SW 1271 (cell line): ENCODE results near the gene DPH3.

Experiments used
- DNase-seq, 2 experiments: peaks; one replicate each; lab custom pipeline; 2025; lab: John Stamatoyannopoulos, UW

The DPH3 gene

DNA sequence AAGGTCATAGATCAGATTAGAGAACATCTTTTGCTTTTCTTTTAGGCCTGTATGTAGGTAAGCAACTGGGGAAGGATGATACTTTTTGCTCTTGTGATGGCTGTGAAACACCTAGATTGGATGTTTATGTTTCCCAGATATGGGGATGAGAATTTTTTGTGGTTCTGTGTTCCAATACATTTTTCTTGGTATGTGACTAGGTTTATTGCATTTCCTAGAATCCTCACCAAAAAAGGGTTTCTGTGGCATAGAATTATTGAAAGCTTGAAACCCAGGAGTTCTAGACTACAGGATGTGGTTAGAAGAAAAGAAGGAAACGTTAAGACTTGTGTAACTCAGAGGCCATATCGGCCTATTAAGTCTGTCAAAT is 26.1 kb upstream of the DPH3 start:
- DNase-seq = peak in 1 of 2 experiments; percentile 32

DNA sequence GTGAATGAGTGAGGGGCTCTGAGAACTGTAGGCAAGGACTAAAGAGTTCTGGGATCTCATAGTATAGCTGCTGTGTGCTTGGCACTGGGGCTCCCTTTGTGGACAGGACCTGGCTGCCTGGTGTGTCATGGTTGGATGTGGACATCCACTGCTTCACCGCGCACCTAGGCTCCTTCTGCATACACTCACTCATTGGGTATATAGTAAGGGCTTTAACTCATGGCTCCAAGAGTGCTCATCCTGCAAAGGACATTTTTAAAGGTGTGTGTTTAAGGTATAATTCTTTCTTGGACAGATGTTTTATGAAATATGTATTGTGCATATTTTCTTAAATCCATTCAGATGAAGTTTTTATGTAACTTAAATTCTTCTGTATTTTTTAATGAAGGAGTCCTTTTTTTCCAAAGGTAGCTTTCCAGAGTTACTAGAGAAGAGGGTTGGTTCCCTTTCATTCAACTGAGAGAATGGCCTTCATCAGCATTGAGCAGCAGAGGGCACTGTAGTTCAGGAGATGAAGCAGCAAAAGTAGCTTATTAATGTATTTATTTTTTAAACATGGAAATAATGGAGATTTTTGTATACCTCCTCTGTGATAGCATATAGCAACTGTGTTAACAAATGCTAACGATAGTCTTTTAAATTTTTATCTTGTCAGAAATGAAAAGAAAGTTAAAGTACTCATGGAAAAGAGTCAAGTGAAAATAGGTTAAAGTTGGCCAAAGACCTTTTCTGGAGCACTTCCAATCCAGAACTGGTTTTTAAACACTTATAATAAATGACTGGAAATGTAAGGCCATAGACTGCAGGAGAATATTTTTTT is 25.5 kb upstream of the DPH3 start:
- peak in 1 of 2 experiments; percentile 57 for DNase-seq

DNA sequence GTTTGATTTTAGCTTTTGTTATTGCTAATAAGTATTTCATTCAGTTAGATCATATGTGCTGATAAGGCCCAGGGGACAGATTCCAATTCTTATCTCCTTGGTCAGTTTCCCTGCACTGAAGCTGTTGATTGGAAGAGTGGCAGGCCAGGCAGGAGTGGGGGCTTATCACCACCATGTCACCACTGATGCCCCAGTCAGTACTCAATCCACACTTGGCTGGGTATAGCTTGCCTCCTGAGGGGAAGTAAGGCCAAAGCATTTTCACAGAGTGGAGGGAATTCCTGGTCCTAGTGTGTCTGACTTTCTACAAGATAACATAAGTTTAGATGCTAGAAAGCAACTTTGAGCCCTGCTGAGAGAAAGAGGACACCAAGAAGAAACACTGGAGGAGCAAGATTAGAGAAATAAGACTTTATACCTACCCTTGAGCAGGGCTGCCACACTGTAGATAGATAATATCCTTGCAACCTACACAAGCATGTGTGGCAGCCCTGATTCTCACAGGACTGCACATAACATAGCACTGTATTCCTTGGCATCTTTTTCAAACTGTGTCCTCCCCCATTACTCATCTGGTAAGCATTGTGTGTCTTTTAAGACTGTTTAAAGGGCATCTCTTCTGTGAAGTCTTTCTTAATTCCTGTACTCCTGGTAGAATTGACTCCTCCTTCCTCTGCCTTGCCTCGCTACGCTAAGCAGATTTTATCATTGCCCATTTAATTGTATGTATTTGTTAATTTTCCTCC is 24.6 kb upstream of the DPH3 start:
- DNase-seq = no peak

DNA sequence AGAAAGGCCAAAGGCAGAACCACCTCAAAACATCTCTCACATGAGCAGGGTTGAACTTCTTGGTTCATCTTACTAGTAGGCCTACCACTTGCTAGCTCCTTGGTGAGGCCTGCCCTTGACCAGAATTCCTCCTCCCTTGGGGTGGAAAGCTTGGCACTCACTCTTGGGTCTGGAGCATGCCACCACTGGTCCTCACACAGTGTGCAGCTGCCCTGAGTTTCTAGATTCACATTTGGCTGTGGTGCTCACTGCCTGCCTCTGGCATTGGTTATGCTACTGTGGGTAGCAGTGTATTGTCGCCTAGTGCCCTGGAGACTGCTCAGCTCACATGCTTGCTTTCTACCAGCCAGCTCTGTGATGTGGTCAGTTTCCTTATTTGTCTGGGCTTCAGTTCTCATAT is 23.9 kb upstream of the DPH3 start:
- DNase-seq = no peak

DNA sequence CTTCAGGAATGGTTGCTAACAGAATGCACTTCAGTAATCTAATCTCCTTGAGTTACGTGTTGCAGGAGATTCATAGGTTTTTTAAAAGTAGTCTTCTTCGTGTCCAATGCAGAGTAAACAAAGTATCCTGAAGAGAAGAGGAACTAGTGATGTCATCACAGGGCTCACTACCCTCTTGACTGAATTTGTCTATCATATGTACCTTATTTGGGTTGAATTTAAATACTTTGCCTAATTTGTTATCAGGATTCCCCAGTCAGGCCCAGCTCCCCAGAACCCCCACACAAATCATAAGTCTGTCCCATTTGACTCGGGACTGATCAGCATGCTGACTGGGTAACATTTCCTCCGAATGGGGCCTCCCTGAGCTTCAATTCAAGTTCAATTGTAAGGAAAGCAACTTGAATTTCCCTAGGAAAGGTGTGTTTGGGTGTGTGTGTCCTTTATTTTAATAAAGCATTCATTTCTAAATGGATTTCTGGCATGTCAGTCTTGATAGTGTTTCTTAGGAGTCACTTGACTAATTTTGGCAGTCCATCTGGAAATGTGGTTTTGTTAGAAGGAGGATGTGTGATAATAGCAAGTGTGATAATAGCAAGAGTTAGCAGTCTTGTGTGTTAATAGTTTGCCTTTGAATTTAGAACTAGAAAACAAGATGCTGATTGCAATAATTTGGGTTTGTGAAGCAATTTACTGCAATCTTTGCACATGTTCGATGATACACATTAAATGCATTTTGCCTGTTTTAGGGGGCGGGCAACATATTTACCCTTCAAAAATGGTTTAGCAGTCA is 22.2 kb upstream of the DPH3 start:
- DNase-seq = no peak

DNA sequence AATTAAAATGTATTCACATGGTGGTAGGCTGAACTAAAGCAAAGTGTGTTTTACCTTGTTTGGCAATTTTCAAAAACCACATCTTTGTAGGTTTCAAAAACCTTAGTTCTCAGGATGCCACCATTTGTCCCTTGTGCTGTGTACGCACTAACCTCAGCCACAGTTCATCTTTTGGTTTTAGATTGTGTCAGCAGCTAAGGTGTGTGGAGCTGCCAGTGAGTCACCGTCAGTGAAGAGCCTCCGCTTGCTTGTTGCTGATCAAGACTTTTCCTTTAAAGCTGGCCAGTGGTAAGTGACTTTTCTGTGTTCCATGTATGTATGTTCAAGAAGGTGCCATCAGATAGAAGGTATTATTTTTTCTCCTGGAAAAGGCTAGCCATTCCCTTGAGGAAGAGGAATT is 21.4 kb upstream of the DPH3 start:
- DNase-seq = no peak

DNA sequence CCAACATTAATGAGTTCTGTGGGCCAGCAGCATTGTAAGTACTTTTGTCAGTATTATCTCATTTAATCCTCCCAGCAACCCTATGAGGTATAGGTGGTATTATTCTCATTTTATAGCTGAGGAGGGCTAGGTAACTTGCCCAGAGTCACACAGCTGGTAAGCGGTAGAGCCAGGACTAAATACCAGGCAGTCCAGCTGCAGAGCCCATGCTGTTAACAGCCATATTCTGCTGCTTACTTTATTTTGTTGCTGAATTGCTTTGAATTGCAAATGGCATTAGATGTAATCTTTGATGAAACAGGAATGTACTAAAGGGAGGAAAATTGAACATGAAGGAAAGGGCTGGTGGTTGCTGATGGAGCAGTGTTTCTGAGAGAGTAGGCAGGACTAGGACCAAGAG is 19.9 kb upstream of the DPH3 start:
- no peak for DNase-seq

DNA sequence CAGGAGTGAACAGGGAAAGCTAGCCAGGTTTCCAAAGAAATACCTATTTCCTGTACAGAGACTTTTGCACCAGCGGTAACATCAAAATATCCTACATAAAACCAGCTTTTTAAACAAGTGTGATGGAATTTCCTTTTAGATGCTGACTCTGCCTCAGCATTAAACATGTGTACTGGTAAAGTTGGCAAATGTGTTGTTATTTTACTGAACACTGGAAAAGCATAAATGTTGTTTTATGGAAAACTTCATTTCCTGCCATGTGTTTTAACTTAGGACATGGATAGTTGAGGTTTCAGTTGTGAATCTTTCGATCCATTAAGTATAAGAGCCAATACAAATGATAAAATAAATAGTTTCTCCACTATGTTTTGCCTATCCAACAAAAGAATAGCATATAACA is 15.9 kb upstream of the DPH3 start:
- no peak for DNase-seq

DNA sequence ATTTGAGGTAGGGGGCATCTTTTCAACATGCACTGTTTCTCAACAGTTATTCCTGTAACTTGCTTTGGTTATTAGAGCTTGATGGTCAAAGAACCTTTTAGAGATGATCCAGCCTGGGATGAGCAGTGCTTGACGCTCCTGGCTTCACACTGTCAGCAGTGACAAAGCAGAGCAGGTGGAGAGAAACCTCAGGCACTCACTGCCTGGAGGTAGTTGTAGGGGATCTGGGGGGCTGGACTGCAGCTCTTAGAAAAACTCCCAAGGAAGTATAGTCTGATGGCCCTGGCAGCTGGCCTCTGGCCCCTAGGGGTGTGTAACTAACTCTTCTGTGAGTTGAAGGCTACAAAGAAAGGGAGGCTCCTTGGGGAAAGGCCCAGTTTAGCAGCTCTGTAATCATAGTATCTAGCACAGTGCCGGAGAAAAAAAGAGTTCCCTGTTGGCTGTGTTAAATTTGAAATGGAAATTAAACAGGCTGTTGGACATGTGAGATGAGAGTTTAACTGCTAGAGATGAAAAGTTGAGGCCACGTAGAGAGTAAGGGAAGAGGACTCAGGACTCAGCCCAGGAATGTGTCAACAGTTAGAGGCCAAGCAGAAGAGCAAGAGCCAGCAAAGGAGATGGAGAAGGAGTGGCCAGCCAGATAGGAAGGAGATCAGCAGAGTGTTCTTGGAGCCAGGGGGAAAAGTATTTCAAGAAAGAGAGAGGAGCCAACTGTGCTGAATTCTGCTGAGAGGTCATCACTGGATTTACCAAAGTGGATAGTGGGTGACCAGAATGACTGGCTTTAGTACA is 14.5 kb upstream of the DPH3 start:
- DNase-seq = no peak

DNA sequence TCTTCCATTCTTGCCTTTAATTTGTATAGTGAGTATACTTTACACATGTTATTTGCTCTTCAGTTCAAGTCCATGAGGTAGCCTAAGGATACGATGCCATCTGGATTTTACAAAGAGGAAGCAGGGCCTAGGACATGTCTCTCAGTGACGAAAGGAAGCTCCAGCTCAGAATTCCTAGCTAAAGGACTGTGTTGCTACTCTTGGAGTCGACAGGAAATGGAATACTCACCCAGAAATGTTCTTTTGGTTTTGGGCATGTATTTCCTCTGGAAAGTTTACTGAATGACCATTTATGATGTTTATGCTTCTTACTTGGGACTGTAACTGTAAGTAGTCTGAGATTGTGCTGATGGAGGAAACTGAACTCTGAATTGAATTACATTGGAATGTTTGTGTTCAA is 12.7 kb upstream of the DPH3 start:
- DNase-seq = no peak

DNA sequence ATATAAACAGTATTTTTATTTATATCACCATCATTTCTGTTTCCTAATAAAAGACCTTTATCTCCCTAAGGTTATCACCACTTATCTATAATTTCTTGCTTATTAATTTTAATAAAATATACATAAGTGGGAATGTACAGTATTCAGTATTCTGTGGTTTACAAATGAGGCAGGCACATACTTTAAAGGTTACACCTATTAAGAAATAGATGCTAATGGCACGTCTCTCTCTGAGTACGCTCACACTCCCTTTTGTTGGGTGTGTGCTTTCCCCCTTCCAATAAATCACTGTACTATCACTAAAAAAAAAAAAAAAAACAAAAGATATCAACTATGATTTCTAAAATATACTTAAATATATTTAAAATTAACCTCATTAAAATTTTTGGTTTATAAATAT is 9.1 kb upstream of the DPH3 start:
- DNase-seq = no peak

DNA sequence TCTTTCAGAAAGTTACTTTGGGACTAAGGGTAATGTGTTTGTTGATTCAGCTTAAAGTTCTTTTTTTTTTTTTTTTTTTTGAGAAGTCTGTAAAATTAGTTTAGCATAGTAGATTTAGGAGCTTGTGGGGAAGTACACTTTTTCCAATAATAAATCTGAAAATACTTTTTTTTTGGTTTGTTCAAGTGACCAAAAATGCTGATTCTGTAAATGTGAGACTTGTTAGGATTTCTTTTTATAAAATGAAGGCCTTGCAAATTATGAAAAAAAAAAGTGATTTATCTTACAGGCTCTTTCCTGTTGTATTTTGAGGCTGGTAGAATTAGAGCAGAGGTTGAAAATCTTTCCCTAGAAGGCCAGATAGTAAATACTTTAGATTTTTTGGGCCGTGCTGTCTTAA is 7.8 kb upstream of the DPH3 start:
- DNase-seq = no peak

DNA sequence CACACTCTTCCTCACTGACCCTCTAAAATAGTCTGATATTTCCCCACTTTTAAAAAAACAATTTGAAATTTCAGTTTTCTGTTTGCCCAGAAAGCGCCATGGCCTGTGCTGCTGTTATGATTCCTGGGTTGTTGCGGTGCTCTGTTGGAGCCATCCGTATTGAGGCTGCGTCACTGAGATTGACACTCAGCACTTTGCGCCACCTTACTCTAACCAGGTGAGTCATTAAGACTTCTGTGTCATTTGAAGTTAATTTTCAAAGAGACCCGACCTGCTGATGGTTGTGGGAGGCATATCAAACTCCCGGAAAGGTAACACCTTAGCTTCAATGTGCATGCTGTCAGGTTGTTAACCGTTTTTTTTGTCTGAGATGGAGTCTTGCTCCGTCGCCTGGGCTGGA is 6.1 kb upstream of the DPH3 start:
- DNase-seq = no peak

DNA sequence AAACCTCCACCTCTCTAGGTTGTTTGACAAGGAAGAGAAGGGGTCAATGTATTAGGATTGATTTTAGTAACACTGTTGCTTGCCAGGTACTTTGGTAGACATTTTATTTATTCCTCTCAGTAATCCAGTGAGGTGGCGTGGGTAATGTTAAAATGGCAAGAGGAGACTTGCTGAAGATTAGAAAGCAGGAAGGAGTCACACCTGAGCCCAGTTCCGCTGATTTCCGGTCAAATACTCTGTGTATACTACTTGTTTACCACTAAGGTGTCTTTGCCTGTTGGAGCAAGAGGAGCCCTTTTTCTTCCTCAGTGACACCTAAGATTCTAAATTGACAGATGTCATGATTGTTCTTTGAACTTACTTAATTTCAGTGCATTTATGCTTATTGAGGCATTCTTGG is 2.0 kb upstream of the DPH3 start:
- DNase-seq = no peak

DNA sequence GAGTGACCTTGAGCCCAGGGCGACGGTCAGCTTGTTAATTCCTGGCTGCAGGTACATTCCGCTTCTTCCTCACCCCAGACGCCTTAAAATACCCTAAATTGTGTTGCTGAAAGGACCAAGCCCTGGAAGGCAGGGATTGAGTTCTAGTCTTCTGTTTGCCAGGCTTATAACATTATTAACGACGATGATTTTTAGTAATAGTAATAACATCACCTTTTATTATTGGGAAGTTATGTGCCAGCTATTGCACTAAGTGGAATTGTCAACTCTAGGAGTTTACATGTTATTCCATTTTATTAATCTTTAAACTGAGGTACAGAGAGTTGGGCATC is 678 bp upstream of the DPH3 start:
- no peak for DNase-seq

DNA sequence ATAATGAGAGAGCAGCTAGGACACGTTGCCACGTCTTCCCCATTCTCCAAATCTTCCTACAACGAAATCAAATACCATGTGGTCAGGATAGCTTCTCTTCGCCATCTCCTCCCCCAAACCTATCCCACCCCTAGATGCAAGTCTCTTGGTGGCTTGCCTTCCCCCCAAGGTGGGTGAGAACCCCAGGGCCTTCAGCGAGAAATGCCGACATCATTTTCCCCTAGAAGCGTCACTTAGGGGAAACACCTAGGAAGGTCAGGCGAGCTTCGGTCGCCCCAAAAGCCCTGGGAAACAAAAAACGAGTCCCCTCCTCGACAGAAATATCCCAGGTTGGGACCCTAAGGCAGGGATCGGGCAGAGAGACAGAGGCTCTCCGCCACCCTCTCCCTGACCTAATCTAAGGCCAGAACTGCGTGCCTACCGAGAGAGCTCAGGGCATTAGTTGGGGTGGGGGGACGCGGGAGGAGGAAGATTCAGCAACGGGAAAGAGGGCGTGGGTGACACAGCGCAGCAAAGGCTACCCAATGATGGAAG is 502 bp downstream of the DPH3 start:
- no peak for DNase-seq

DNA sequence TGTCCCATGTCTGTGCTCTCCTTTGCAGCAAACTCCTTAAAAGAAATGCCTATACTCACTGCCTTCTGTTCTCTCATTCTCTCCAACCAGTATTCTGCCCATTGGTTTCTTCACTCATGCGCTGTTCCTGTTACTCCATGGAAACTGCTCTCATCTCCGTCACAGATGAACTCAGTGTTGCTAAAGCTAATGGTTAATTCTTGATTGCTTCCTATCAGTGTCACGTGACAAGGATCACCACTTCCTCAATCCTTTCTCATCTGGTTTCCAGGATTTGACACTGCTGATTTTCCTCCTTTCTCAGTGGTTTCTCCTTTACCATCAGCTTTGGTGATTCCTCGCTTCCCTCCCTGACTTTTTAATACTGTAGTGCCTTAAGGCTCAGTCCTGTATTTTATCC is 2.6 kb downstream of the DPH3 start:
- no peak for DNase-seq

DNA sequence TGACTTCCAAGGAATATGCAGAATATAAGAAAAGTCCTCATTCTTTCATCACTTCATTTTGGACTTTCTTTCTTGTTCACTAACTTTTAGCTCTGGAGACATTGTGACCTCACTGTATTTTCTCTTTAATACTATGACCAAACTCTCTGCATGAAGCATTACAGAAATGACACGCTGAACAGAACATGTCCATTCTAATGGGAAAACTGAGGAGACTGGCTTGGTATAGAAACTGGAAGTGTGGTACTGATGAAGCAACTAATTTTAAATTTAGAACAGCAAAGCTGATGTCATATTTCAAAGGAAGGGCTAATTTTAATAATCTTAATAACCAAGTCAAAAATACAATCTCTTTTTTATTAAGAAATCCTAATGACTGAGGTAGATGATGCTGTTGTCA is 4.7 kb downstream of the DPH3 start:
- no peak for DNase-seq

DNA sequence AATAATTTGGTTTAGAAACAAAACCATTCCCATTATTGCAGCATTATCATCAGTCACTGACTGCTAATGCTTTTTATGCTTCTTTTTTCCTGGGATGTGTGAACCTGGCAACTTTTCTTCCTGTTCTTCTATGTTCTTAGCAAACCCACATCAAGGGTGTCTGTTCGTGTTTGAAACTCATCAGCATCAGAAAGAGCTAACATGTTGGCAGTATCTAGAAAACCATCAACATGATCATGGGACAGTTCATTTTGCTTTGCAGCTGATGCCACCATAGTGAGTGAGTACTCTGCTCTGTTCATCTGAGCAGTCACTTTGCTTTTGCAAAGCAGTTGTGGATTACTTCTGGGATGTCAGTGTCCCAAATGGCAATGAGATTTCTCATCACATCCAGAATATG is 5.9 kb downstream of the DPH3 start:
- DNase-seq = no peak

DNA sequence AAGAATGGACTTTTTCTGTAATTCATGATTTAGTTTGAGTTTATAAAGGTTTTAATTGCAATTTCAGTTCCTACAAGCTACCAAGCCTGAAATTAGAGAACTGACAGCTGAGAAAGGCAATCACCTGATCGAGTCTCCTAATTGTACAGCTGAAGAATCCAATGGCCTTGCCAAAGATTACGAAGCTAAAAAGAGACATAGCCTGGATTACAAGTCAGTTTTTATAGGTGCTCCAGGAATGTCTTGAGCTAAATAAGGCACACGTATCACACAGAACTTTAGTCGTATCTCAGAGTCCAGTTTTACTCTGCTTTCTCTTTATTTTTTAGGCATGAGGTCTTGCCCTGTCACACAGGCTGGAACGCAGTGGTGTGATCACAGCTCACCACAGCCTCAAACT is 6.6 kb downstream of the DPH3 start:
- no peak for DNase-seq

DNA sequence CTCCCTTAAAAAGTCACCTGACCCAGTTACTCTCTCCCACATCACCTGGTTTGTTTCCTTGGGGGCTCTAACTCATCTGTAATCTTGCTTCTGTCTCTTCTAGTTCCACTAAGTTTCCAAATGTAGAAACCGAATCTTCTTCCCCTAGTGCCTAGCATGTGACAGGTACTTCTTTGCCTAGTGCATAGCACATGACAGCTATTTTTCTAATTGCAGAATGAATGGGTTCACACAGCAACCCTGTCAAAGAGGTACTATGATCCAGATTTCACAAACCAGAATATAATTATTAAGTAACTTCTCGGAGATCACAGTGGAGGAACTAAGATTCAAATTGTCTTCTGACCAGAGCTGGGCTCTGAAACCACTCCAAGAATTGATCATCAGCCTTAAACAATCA is 7.4 kb downstream of the DPH3 start:
- no peak for DNase-seq

DNA sequence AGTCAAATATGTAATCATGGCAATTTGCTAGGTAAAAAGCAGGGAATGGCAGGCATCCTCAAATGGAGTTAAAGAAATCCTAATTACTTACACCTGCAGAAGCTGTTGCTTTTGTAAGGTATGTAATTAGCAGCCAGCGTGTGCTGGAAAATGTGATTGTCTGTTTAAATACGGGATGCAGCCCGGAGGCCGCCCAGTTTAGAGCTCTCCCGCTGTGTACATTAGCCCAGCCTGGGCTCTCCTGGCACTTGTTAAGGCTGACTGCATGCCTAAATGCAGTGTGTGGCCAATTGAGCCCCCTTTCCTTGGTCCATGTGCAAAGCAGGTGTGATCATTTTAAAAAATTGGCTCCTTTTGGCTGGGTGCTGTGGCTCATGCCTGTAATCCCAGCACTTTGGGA is 9.0 kb downstream of the DPH3 start:
- DNase-seq = no peak
